ENCODE data around the gene COMT. TPM values are rescaled to one million over a fixed set of nuclear protein-coding genes. Genes with fewer than 3 reads are reported as not detected.

Gene COMT
- total and polyA plus RNA-seq, 8 donors = 47.9 to 95.0 (median 62.3) TPM

DNA sequence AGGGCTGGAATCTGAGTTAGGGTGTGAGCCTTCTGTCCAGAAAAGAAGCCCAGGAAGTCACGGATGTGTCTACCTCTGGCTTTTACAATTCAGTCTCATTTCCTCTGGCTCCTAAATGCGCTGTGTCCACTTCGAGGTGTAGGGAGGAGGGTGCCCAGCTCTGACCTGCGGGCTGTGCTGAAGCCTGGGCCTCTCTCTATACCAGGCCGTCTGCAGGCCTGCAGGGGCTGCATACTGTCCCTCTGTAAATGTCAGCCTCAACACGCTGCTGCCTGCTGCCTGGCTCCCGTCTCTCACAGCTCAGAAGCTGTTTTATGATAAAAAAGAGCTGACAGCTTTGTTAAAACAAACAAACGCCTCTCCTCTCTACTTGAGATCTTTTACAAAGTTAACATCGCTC is 60.6 kb downstream of the COMT start:
- no peaks in the 10 kb centered on the region for H3K36me3 ChIP-seq
- peak in 2 of 4 donors; percentile 29 to 31 for ATAC-seq
- no peak overlapping the region for H3K27ac ChIP-seq
- H3K4me3 ChIP-seq = no peak overlapping the region
- DNase-seq = peak in 1 of 6 donors; percentile 12
- H3K4me1 ChIP-seq = no peaks in the 10 kb centered on the region
- TF ChIP-seq, protein P1, sequence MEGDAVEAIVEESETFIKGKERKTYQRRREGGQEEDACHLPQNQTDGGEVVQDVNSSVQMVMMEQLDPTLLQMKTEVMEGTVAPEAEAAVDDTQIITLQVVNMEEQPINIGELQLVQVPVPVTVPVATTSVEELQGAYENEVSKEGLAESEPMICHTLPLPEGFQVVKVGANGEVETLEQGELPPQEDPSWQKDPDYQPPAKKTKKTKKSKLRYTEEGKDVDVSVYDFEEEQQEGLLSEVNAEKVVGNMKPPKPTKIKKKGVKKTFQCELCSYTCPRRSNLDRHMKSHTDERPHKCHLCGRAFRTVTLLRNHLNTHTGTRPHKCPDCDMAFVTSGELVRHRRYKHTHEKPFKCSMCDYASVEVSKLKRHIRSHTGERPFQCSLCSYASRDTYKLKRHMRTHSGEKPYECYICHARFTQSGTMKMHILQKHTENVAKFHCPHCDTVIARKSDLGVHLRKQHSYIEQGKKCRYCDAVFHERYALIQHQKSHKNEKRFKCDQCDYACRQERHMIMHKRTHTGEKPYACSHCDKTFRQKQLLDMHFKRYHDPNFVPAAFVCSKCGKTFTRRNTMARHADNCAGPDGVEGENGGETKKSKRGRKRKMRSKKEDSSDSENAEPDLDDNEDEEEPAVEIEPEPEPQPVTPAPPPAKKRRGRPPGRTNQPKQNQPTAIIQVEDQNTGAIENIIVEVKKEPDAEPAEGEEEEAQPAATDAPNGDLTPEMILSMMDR (IDR thresholded peaks at IDR 0.05) = no peak
- 85 to 89% methylated on average over 9 of the region's 9 CpGs for WGBS, 2 donors
- no peaks in the 10 kb centered on the region for H3K27me3 ChIP-seq
- FAIRE-seq = no peak
- intact Hi-C loops (cut with DNase I) = no loop called here
- H3K9me3 ChIP-seq = peaks cover 0 to 4% (median 0%) of the 10 kb centered on the region in 4 donors

DNA sequence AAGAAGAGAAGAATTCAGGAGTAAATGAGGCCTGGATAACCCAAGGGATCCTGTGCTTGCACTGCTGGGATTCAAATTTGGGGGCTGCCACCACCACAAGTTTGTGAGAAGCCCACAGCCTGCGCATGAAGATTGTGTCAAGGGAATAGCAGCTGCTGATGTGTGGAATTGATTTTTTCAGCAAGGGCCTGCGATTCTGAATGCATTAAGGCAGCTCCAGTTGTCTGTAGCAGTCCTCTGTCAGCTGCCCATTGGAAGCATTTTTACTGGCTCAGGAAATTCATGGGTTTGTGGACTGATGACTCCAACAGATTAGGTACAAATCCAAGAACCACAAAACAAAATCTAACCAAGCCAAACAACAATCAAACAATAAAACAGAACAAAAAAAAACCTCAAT is 61.1 kb downstream of the COMT start:
- Histone ChIP-seq H3K4me1 (no peaks in the 10 kb centered on the region), H3K9me3 (peaks cover 0 to 4% (median 0%) of the 10 kb centered on the region in 4 donors), H3K27ac (no peak overlapping the region), H3K27me3 (no peaks in the 10 kb centered on the region), H3K4me3 (no peak overlapping the region), H3K36me3 (no peaks in the 10 kb centered on the region)
- no peak for ATAC-seq
- TF ChIP-seq, protein P1 (IDR thresholded peaks at IDR 0.05) = no peak
- no peak for FAIRE-seq
- WGBS, 2 donors = 77 to 81% methylated on average over 2 of the region's 2 CpGs
- intact Hi-C loops (cut with DNase I) = no loop called here
- DNase-seq = no peak

DNA sequence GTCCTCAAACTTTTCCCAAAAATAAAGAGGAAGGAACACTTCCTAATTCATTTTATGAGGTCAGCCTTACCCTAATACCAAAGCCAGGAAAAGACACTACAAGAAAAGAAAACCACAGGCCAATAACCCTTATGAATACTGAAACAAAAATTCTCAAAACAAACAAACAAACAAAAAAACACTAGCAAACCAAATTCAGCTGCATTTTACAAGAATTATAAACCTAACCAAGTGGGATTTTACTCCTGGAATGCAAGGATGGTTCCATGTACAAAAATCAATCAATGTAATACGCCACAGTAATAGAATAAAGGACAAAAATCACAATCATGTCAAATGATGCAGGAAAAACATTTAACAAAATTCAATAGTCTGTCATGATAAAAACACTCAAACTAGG is 61.7 kb downstream of the COMT start:
- Histone ChIP-seq H3K4me1 (no peaks in the 10 kb centered on the region), H3K27me3 (no peaks in the 10 kb centered on the region), H3K9me3 (peaks cover 0 to 4% (median 0%) of the 10 kb centered on the region in 4 donors), H3K4me3 (no peak overlapping the region), H3K27ac (no peak overlapping the region), H3K36me3 (no peaks in the 10 kb centered on the region)
- intact Hi-C loops (cut with DNase I) = no loop called here
- FAIRE-seq (no peak), DNase-seq (no peak), ATAC-seq (no peak)
- WGBS, 2 donors = 100% methylated on average over 1 of the region's 1 CpG
- TF ChIP-seq, protein P1 (IDR thresholded peaks at IDR 0.05) = no peak

DNA sequence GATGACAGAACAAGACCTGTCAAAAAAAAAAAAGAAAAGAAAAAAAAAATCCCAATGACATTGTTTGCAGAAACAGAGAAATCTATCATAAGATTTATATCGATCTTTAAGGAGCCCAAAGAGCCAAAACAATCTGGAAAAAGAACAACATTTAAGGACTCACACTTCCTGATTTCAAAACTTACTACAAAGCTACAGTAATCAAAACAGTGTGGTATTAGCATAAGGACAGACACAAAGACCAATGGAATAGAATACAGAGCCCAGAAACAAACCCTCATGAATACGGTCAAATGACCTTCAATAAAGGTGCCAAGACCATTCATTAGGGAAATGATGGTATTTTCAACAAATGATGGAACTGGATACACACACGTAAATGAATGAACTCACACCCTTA is 62.9 kb downstream of the COMT start:
- Histone ChIP-seq H3K4me1 (no peaks in the 10 kb centered on the region), H3K4me3 (no peak overlapping the region), H3K36me3 (no peaks in the 10 kb centered on the region), H3K9me3 (peaks cover 0 to 4% (median 0%) of the 10 kb centered on the region in 4 donors), H3K27ac (no peak overlapping the region), H3K27me3 (no peaks in the 10 kb centered on the region)
- FAIRE-seq (no peak), ATAC-seq (no peak), DNase-seq (no peak)
- 95 to 98% methylated on average over 3 of the region's 3 CpGs for WGBS, 2 donors
- intact Hi-C loops (cut with DNase I) = no loop called here
- TF ChIP-seq, protein P1 (IDR thresholded peaks at IDR 0.05) = no peak

DNA sequence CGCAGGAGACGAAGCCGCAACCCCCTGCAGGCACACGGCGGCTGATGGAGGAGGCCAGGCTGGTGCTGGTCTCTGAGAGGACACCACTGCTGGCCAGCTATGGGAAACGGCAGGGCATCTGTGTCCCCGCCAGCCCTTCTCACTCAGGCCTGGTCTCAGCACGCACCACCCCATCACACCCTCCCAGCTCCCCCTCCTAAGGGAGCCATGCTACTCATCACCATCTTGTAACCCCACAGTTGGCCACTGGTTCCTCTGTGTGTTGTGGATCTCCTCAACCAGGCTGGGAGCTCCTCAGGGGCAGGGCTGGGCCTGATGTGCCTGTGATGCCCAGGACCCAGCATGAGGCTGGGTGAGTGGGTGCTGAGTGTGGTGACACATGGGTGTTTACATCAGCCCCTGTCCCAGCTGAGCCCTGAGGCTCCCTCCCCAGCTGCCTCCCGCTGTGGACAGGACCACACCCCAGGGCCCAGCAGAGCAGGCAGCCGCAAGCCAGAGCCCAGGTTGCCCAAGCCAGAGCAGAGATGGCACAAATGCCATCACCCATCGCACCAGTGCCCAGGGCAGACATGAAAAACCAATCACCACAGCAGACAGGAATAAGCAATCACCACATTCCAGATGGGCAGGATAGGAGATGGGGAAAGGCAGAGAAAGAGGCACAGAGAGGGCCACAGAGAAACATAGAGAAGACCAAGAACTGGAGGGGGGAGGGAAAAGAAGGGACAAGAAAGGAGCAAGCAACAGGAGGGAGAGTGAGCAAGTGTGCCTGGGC is 66.8 kb downstream of the COMT start:
- peak in 3 of 6 donors; percentile 9 to 50 (median 50) for DNase-seq
- no peak for ATAC-seq
- WGBS, 2 donors = 90 to 95% methylated on average over 11 of the region's 11 CpGs
- no peak for FAIRE-seq
- H3K4me1 ChIP-seq = no peaks in the 10 kb centered on the region
- TF ChIP-seq, protein P1 (IDR thresholded peaks at IDR 0.05) = no peak
- H3K27me3 ChIP-seq = no peaks in the 10 kb centered on the region
- no peak overlapping the region for H3K4me3 ChIP-seq
- peaks cover 0 to 4% (median 0%) of the 10 kb centered on the region in 4 donors for H3K9me3 ChIP-seq
- H3K27ac ChIP-seq = no peak overlapping the region
- intact Hi-C loops (cut with DNase I) = no loop called here
- H3K36me3 ChIP-seq = no peaks in the 10 kb centered on the region
